GM12878 (cell line): ENCODE results near the gene AGAP3. TPM values are rescaled to one million over a fixed set of nuclear protein-coding genes. Genes with fewer than 3 reads are reported as not detected.

ENCODE experiments used
- BACH1 ChIP-seq: fragments of 450-650 bp; IDR thresholded peaks from 2 replicates; pipeline ENCODE4 v1.6.1; 2017; ENCODE audit warnings: mild to moderate bottlenecking, borderline replicate concordance
- BRCA1 ChIP-seq: IDR thresholded peaks from 2 replicates; pipeline ENCODE4 v1.6.1; 2011; ENCODE audit warnings: low read depth, low read length, improper control_type of control experiment
- CREM ChIP-seq: IDR thresholded peaks from 2 replicates; pipeline ENCODE4 v1.6.1; 2014; ENCODE audit warnings: antibody characterized with exemption, low read depth
- IRF4 ChIP-seq: IDR thresholded peaks from 2 replicates; pipeline ENCODE4 v1.6.1; 2011; ENCODE audit warnings: low read depth, low read length
- KAT2A ChIP-seq: conservative IDR thresholded peaks from 2 replicates; pipeline ENCODE4 v1.6.1; 2011; ENCODE audit warnings: low read depth, low read length; ENCODE audit not compliant: control insufficient read depth
- KDM1A ChIP-seq: fragments of 200-600 bp; sonication (generic); IDR thresholded peaks from 2 replicates; pipeline ENCODE4 v1.6.1; 2016; ENCODE audit warnings: borderline replicate concordance
- MEF2B ChIP-seq: fragments of 450-650 bp; IDR thresholded peaks from 2 replicates; pipeline ENCODE4 v1.6.1; 2018; ENCODE audit warnings: mild to moderate bottlenecking, moderate library complexity; ENCODE audit not compliant: partially characterized antibody, poor library complexity, severe bottlenecking
- NR2C2 ChIP-seq: IDR thresholded peaks from 2 replicates; pipeline ENCODE4 v1.6.1; 2011; ENCODE audit warnings: borderline replicate concordance, low read depth; ENCODE audit not compliant: control insufficient read depth, insufficient read length
- STAT1 ChIP-seq: fragments of 450-650 bp; conservative IDR thresholded peaks from 2 replicates; pipeline ENCODE4 v1.6.1; 2014; ENCODE audit warnings: antibody characterized with exemption, mild to moderate bottlenecking
- STAT3 ChIP-seq: IDR thresholded peaks from 2 replicates; pipeline ENCODE4 v1.6.1; 2011; ENCODE audit warnings: low read depth, low read length, improper control_type of control experiment
- ZNF207 ChIP-seq: fragments of 450-650 bp; IDR thresholded peaks from 2 replicates; pipeline ENCODE4 v1.6.1; 2014; ENCODE audit warnings: antibody characterized with exemption, mild to moderate bottlenecking, borderline replicate concordance
- polyA plus RNA-seq, 11 experiments: library from polyadenylated mRNA; depleted of rRNA in 4 of 11; unstranded in 6 of 11; stranded (reverse) in 5 of 11; fragments of >200 nt; fragmentation: Nextera tagmentation in 4 of 11; fragmentation: Illumina TruSeq in 1 of 11; extraction: Ambion mirVana in 4 of 11; extraction: Trizol in 1 of 11; gene quantifications; 1 replicate in 1 of 11; 2 replicates in 10 of 11; pipeline versions ENCODE4 v1.2.1 to v1.2.3, GENCODE V29; 2011 to 2016; ENCODE audit warnings: inconsistent platforms in 2 of 11, missing spikeins in 2 of 11, low read depth in 1 of 11
- total RNA-seq, 4 experiments: library from RNA; depleted of rRNA in 3 of 4; stranded (reverse); fragments of >200 nt in 3 of 4; fragmentation: Illumina TruSeq in 1 of 4; extraction: Trizol in 1 of 4; gene quantifications; 2 replicates each; pipeline versions ENCODE4 v1.2.1 to v1.2.3, GENCODE V29; 2013 to 2021
- TF ChIP-seq, protein P1 (sequence below): fragments of 450-650 bp; formaldehyde crosslinking; IDR thresholded peaks from 2 replicates; pipeline ENCODE4 v1.4.0; 2020; ENCODE audit warnings: mild to moderate bottlenecking, moderate library complexity
- TF ChIP-seq, protein P2 (sequence below): IDR thresholded peaks from 2 replicates; pipeline ENCODE4 v1.6.1; 2012; ENCODE audit warnings: improper control_type of control experiment, low read depth, low read length; ENCODE audit not compliant: insufficient replicate concordance
- TF ChIP-seq, protein P3 (sequence below): IDR thresholded peaks from 2 replicates; pipeline ENCODE4 v1.6.1; 2012; ENCODE audit warnings: low read depth, low read length, improper control_type of control experiment
- TF ChIP-seq, protein P4 (sequence below): fragments of 450-650 bp; IDR thresholded peaks from 2 replicates; pipeline ENCODE4 v1.6.1; 2017; ENCODE audit warnings: low read depth, mild to moderate bottlenecking, moderate library complexity

The AGAP3 gene
- total and polyA plus RNA-seq, 10 of the 15 experiments (the other 5 are each of a cell fraction or from before 2014, with no cell fraction given) = 1.8 to 68.1 (median 15.7) TPM

DNA sequence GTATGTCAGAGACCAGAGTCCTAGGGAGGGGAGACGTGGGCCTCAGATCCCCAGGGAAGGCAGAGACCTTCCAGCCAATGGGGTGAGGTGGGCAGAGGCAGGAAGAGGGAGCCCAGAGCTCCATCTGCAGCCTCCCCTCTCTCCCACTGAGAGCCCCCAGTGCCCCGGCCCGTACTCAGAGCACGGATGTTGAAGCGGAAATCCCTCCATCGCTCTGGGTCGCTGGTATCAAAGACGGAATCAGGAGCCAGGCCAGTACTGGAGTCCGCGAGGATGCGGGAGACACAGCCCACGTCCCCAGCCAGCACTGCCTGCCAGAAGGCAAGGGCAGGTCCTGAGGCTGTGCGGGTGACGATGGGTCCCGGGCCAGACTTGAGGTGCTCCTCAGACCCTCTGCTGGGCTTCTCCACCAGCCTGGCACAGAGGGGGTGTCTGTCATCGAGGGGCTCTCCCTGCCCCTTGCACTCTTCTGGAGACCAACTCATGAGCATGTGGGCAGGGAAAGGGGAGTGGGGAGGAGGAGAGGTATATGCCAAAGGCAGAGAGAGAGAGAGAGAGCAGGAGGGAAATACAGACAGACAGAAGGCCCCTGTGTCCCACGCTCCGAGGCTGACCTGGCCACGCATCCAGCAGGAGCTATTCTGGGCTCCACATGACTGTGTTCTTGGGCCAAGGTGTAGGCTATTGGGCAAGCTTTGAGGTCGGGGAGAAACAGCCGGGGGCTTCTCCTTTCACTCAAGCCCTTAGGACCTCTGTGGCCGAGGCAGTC lies 100.5 kb downstream of the AGAP3 start, which contains the start of gene ASB10 (continued):
- TF ChIP-seq, protein P1, sequence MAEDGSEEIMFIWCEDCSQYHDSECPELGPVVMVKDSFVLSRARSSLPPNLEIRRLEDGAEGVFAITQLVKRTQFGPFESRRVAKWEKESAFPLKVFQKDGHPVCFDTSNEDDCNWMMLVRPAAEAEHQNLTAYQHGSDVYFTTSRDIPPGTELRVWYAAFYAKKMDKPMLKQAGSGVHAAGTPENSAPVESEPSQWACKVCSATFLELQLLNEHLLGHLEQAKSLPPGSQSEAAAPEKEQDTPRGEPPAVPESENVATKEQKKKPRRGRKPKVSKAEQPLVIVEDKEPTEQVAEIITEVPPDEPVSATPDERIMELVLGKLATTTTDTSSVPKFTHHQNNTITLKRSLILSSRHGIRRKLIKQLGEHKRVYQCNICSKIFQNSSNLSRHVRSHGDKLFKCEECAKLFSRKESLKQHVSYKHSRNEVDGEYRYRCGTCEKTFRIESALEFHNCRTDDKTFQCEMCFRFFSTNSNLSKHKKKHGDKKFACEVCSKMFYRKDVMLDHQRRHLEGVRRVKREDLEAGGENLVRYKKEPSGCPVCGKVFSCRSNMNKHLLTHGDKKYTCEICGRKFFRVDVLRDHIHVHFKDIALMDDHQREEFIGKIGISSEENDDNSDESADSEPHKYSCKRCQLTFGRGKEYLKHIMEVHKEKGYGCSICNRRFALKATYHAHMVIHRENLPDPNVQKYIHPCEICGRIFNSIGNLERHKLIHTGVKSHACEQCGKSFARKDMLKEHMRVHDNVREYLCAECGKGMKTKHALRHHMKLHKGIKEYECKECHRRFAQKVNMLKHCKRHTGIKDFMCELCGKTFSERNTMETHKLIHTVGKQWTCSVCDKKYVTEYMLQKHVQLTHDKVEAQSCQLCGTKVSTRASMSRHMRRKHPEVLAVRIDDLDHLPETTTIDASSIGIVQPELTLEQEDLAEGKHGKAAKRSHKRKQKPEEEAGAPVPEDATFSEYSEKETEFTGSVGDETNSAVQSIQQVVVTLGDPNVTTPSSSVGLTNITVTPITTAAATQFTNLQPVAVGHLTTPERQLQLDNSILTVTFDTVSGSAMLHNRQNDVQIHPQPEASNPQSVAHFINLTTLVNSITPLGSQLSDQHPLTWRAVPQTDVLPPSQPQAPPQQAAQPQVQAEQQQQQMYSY (CRISPR knock-in tag) = no peak
- TF ChIP-seq BRCA1 (no peak), KAT2A (no peak), BACH1 (no peak), STAT3 (no peak), NR2C2 (no peak), MEF2B (no peak), ZNF207 (no peak), STAT1 (no peak), KDM1A (no peak), CREM (no peak), IRF4 (no peak)
- TF ChIP-seq, protein P2, sequence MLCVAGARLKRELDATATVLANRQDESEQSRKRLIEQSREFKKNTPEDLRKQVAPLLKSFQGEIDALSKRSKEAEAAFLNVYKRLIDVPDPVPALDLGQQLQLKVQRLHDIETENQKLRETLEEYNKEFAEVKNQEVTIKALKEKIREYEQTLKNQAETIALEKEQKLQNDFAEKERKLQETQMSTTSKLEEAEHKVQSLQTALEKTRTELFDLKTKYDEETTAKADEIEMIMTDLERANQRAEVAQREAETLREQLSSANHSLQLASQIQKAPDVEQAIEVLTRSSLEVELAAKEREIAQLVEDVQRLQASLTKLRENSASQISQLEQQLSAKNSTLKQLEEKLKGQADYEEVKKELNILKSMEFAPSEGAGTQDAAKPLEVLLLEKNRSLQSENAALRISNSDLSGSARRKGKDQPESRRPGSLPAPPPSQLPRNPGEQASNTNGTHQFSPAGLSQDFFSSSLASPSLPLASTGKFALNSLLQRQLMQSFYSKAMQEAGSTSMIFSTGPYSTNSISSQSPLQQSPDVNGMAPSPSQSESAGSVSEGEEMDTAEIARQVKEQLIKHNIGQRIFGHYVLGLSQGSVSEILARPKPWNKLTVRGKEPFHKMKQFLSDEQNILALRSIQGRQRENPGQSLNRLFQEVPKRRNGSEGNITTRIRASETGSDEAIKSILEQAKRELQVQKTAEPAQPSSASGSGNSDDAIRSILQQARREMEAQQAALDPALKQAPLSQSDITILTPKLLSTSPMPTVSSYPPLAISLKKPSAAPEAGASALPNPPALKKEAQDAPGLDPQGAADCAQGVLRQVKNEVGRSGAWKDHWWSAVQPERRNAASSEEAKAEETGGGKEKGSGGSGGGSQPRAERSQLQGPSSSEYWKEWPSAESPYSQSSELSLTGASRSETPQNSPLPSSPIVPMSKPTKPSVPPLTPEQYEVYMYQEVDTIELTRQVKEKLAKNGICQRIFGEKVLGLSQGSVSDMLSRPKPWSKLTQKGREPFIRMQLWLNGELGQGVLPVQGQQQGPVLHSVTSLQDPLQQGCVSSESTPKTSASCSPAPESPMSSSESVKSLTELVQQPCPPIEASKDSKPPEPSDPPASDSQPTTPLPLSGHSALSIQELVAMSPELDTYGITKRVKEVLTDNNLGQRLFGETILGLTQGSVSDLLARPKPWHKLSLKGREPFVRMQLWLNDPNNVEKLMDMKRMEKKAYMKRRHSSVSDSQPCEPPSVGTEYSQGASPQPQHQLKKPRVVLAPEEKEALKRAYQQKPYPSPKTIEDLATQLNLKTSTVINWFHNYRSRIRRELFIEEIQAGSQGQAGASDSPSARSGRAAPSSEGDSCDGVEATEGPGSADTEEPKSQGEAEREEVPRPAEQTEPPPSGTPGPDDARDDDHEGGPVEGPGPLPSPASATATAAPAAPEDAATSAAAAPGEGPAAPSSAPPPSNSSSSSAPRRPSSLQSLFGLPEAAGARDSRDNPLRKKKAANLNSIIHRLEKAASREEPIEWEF = no peak
- TF ChIP-seq, protein P3, sequence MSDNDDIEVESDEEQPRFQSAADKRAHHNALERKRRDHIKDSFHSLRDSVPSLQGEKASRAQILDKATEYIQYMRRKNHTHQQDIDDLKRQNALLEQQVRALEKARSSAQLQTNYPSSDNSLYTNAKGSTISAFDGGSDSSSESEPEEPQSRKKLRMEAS = no peak
- TF ChIP-seq, protein P4, sequence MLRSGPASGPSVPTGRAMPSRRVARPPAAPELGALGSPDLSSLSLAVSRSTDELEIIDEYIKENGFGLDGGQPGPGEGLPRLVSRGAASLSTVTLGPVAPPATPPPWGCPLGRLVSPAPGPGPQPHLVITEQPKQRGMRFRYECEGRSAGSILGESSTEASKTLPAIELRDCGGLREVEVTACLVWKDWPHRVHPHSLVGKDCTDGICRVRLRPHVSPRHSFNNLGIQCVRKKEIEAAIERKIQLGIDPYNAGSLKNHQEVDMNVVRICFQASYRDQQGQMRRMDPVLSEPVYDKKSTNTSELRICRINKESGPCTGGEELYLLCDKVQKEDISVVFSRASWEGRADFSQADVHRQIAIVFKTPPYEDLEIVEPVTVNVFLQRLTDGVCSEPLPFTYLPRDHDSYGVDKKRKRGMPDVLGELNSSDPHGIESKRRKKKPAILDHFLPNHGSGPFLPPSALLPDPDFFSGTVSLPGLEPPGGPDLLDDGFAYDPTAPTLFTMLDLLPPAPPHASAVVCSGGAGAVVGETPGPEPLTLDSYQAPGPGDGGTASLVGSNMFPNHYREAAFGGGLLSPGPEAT = no peak
- TF ChIP-seq, all 136 proteins: peak for 0
